Measurements from ENCODE around the gene L3MBTL3. TPM values are rescaled to one million over a fixed set of nuclear protein-coding genes. Genes with fewer than 3 reads are reported as not detected.
"Not testable (repeated sequence)": the region's sequence is repeated elsewhere in the genome, so short reads cannot be mapped to it uniquely, and the experiment has no call there.

L3MBTL3 gene
- total RNA-seq, 1 donor: 16.8 TPM

- TF ChIP-seq CTCF (IDR thresholded peaks at IDR 0.05; ENCODE audit: insufficient read depth, low read depth, low read length): no peak
- no peak for DNase-seq (ENCODE audit: low read depth)
- H3K4me3 ChIP-seq (ENCODE audit: low read depth, low read length): no peak overlapping the region
These were observed 119.9 kb downstream of the L3MBTL3 start for GRCh38 chr6:130138116-130138908.

DNA sequence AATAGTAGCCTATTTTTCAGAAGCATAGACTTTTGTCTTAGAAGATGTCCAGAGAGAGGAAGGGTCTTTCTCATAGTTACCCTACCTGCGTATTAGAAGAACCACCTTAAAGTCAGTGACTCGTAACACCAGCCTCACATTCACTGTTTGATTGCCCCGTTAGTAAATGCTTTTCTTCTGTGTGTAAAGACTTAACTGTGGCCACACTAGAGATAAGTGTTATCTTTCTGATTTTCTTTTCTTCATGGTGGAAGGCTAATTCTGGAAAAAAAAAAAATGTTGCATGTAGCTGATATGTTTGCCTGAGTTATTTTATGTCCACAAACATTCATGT lies 120.5 kb downstream of the L3MBTL3 start:
- TF ChIP-seq CTCF (IDR thresholded peaks at IDR 0.05; ENCODE audit: insufficient read depth, low read depth, low read length): no peak
- DNase-seq (ENCODE audit: low read depth): no peak
- H3K4me3 ChIP-seq (ENCODE audit: low read depth, low read length): no peak overlapping the region

DNA sequence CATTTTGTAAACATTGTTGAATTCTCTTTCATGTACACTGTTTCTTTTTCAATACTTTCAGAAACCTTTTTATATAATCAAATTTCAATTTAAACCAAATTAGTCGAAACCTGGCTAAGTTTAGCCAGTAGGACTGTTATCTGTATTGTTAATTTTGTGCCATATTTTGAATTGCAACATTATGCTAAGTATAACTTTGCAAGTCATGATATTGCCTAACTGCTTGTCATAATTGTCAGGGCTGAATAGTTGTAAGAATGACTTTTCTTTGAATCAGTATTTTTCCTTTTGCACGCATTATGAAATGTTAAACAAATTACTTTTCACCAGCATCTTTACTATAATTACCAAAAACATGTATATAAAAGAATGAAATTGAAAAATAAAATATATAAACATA lies 121.7 kb downstream of the L3MBTL3 start:
- no peak overlapping the region for H3K4me3 ChIP-seq (ENCODE audit: low read depth, low read length)
- peak; percentile 41 for DNase-seq (ENCODE audit: low read depth)
- TF ChIP-seq CTCF (IDR thresholded peaks at IDR 0.05; ENCODE audit: insufficient read depth, low read depth, low read length): no peak

DNA sequence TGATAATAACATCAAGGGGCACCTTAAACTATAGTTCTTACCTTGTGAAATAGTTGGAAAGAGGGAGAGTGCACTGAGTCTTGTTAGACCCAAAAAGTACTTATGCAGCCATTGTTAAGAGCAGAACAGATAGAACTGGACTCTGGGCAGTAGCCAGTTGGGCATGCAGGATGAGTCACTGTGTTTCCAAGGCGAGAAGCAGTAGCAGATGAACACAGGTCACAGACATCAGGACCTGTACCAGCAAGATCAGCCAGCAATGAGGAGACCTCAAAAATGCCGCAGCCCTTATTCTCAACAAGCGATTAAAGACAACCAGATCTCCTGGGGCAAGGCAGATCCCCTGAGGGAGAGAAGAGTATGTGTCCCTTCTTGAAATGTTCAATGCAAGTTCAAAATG lies 125.3 kb downstream of the L3MBTL3 start:
- no peak overlapping the region for H3K4me3 ChIP-seq (ENCODE audit: low read depth, low read length)

GRCh38 chr6:130147111-130147510 lies 128.7 kb downstream of the L3MBTL3 start:
- no peak overlapping the region for H3K4me3 ChIP-seq (ENCODE audit: low read depth, low read length)
- no peak for DNase-seq (ENCODE audit: low read depth)
- no peak for TF ChIP-seq CTCF (IDR thresholded peaks at IDR 0.05; ENCODE audit: insufficient read depth, low read depth, low read length)

More for the DNA sequence above, 125.3 kb downstream of the L3MBTL3 start:
- TF ChIP-seq CTCF (IDR thresholded peaks at IDR 0.05; ENCODE audit: insufficient read depth, low read depth, low read length): no peak
- DNase-seq (ENCODE audit: low read depth): no peak

DNA sequence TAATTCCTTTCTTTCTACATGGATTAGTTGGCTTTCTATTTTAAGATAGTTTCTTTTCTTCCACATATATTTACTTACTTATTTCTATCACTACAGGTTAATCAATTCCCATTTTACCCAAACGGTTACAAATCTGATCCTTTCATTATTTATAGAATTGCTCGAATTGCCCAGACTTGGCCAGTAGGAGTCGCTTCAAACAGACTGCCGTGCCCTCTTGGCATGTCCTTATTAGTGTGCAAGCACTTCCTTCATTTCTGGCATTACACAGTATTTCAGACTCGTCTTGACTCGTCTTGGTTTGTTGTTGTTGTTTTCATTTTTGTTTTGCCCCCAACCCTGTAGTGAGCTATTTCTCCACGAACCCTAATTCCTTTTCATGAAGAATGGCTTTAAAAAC lies 129.8 kb downstream of the L3MBTL3 start:
- H3K4me3 ChIP-seq (ENCODE audit: low read depth, low read length): no peak overlapping the region
- no peak for DNase-seq (ENCODE audit: low read depth)
- TF ChIP-seq CTCF (IDR thresholded peaks at IDR 0.05; ENCODE audit: insufficient read depth, low read depth, low read length): peak; percentile 27

- not testable (repeated sequence) for DNase-seq (ENCODE audit: low read depth); H3K4me3 ChIP-seq (ENCODE audit: low read depth, low read length)
These were observed 130.6 kb downstream of the L3MBTL3 start for GRCh38 chr6:130149016-130149415.

Measured in fibroblast of villous mesenchyme (primary cell).